Measurements from ENCODE around the gene HNRNPCL1. TPM values are rescaled to one million over a fixed set of nuclear protein-coding genes. Genes with fewer than 3 reads are reported as not detected.
"Not testable (repeated sequence)": the region's sequence is repeated elsewhere in the genome, so short reads cannot be mapped to it uniquely, and the experiment has no call there.

HNRNPCL1 gene
- polyA plus RNA-seq (ENCODE audit: insufficient read length in 4 of 4), result under 1 TPM in 3 of 4 donors, not detected in 1; 0.25 to 0.82 (median 0.44) TPM

DNA sequence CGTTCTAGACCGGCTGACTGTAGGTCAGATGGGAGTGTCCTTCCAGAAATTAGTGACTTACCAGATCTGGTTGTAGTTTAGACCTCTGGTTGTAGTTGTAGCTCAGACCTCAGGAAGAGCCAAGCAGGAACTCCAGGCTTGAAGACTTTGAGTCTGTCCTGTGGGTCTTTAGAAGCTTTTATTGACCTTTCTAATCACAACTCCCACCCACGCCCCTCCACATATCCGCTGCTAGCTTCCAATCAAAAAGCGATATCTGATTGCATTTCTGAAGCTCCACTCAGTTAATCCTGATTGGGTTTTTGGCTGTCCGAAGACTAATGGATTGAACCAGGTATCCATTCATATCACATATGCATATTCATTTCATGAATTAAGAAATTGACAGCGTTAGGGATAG is at the start of gene HNRNPCL1:
Gene HNRNPCL1 (minus strand): TSS at position 101 of the 400 bp plus-strand sequence. CDS start 431 bp downstream, outside the sequence.
- not testable (repeated sequence) for DNase-seq (ENCODE audit: low read depth in 4 of 4, low spot score in 2 of 4)

- DNase-seq (ENCODE audit: low read depth in 4 of 4, low spot score in 2 of 4), result not testable (repeated sequence)
Measured at GRCh38 chr1:12898170-12898569, 49.6 kb upstream of the HNRNPCL1 start, which contains the start of gene PRAMEF10. TSS of gene PRAMEF10 (minus strand) at chr1:12898270. CDS start at chr1:12895847, 2,423 bp downstream.

DNA sequence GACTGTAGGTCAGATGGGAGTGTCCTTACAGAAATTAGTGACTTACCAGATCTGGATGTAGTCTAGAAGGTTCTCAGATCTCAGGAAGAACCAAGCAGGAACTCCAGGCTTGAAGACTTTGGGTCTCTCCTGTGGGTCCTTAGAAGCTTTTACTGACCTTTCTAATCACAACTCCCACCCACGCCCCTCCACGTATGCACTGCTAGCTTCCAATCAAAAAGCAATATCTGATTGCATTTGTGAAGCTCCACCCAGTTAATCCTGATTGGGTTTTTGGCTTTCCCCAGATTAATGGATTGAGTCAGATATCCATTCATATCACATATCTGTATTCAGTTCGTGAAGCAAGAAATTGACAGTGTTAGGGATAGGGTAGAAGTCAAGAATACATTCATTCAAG is 37.6 kb upstream of the HNRNPCL1 start, which contains the start of gene PRAMEF4:
Gene PRAMEF4 (minus strand): TSS at position 101 of the 400 bp plus-strand sequence. CDS start 2,807 bp downstream, outside the sequence.
- DNase-seq (ENCODE audit: low read depth in 4 of 4, low spot score in 2 of 4), result not testable (repeated sequence)

GRCh38 chr1:12878453-12878852 is 29.9 kb upstream of the HNRNPCL1 start:
- DNase-seq (ENCODE audit: low read depth in 4 of 4, low spot score in 2 of 4), result not testable (repeated sequence)

- DNase-seq (ENCODE audit: low read depth in 4 of 4, low spot score in 2 of 4), result not testable (repeated sequence)
Measured at GRCh38 chr1:12863131-12863880, 14.8 kb upstream of the HNRNPCL1 start.

- DNase-seq (ENCODE audit: low read depth in 4 of 4, low spot score in 2 of 4), result not testable (repeated sequence)
Measured at GRCh38 chr1:12856786-12857185, 8.3 kb upstream of the HNRNPCL1 start, which contains the start of gene PRAMEF2. TSS of gene PRAMEF2 (plus strand) at chr1:12857086. CDS start at chr1:12859010, 1,924 bp downstream.

GRCh38 chr1:12851779-12852178 is 3.3 kb upstream of the HNRNPCL1 start:
- DNase-seq (ENCODE audit: low read depth in 4 of 4, low spot score in 2 of 4), result no peak

DNA sequence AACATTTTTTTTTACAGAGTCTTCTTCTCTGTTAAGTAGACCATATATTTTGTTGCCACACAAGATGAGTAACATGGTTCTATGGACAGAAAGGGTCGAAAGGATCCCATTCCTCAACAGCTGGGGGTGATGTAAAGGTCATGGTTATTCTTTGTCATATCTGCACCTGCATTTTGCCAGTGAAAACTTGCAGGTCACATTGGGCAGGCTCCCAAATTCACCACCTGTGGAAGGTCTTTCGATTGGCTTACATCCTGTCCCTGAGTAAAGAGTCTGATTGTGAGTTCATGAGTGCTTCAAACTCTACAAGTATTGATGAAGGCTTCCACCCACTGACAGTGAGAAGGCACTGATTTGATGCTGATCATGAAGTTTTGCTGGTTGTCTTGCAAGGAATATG is 15.3 kb downstream of the HNRNPCL1 start:
- DNase-seq (ENCODE audit: low read depth in 4 of 4, low spot score in 2 of 4), result not testable (repeated sequence)

GRCh38 chr1:12831310-12831709 is 17.2 kb downstream of the HNRNPCL1 start, which contains the start of gene PRAMEF11:
TSS of gene PRAMEF11 (minus strand) at chr1:12831410. CDS start at chr1:12828789, 2,621 bp downstream.
- not testable (repeated sequence) for DNase-seq (ENCODE audit: low read depth in 4 of 4, low spot score in 2 of 4)

- not testable (repeated sequence) for DNase-seq (ENCODE audit: low read depth in 4 of 4, low spot score in 2 of 4)
Measured at GRCh38 chr1:12819061-12819460, 29.5 kb downstream of the HNRNPCL1 start.

DNA sequence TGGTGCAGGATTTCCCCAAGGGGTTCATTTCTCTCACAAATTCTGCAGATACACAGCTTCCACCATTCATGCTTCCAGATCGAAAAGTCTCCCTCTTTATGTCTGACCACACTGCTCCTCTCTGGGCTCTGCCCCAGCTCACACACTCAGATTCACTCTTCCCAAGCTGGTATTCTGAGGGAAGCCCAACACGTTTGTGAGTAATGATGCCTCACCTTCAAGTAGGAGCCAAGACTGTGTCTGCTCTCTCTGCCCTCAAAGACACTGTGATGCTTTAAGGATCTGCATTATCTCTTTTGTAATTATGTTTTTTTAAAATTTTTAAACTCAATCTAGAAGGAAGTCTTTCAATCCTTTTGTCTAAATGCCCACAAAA is 37.1 kb downstream of the HNRNPCL1 start:
- DNase-seq (ENCODE audit: low read depth in 4 of 4, low spot score in 2 of 4), result no peak

DNA sequence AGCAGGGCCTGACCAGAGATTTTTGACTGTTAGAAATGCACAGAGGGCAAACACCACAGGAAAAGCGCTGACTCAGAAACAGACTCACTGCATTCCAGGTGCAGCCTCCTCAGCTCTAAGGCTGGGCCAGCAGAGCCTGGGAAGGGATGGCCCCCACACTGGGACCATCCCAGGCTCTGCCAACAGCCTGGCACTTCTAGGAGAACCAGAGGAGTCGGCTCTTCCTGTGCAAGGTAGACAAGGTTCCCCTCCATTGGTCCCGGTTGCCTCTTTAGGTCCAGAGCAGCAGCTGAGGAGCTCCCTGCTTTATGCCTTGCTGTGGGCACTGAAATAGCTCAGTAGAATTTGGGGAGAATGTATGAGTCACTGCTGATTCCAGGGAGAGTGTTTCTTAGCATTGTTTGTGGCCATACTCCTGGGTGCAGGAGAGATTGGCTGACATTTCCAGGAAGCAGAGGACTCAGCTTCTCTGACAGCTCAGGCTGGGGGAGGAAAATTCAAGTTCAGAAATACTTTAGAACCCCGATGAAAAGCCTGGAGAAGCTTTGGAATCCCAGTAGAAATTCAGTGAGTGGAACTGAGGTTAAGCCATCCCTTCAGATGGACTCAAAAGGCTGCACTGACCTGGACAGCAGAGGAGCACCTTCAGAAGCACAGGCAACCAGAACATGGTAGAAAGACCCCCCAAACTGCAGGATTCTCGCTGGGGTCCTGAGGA is 37.7 kb downstream of the HNRNPCL1 start:
- DNase-seq (ENCODE audit: low read depth in 4 of 4, low spot score in 2 of 4), result no peak

- no peak for DNase-seq (ENCODE audit: low read depth in 4 of 4, low spot score in 2 of 4)
Measured at GRCh38 chr1:12809933-12810332, 38.6 kb downstream of the HNRNPCL1 start.

DNA sequence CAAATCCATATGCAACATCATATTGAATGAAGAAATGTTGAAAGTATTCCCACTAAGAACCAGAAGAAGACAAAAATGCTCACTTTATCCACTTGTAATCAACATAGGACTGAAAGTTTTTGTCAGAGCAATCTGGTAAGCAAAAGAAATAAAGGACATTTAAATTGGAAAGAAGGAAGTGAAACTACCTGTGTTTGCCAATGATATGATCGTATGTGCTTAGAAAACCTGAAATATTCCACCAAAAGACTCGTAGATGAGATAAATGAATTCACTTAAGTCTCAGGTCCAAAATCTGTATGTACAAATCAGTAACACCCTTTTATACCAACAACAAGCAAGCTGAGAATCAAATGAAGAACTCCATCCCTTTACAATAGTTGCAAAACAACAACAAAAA is 48.8 kb downstream of the HNRNPCL1 start:
- DNase-seq (ENCODE audit: low read depth in 4 of 4, low spot score in 2 of 4), result no peak

DNA sequence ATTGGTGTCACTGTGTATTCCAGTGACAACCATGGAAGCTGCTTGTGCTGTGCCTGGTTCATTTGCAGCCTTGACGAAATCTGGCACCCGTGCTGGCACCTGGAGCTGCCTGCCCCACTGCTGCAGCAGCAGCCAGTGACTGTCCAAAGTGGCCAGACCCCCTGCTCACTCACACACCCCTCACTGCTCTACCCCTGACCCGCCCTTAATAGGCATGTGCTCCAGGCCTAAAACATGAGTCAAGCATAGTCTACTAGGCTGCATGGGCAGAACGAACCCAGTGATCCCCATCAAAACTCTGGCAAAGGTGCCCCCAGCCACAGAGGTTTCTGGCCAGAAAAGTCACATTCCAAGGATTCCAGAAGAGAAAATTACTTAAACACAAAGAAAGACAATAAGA is 49.6 kb downstream of the HNRNPCL1 start:
- no peak for DNase-seq (ENCODE audit: low read depth in 4 of 4, low spot score in 2 of 4)

Other genes with a start within 250 kb of the HNRNPCL1 start
- 100 to 1,000 TPM in 1 of 4 donors, 10 to 100 TPM in 3; 74.3 to 101 (median 86.1) TPM for gene DHRS3, start 230.5 kb downstream of the HNRNPCL1 start, polyA plus RNA-seq (ENCODE audit: insufficient read length in 4 of 4)
- gene AADACL4, start 204.6 kb downstream of the HNRNPCL1 start, polyA plus RNA-seq (ENCODE audit: insufficient read length in 4 of 4), result 1 to 10 TPM in 3 of 4 donors, under 1 TPM in 1; 0.97 to 2.4 (median 2.1) TPM
- gene AADACL3, start 132.6 kb downstream of the HNRNPCL1 start, polyA plus RNA-seq (ENCODE audit: insufficient read length in 4 of 4), result not detected
- 1 to 10 TPM in 1 of 4 donors, under 1 TPM in 3; 0.68 to 1.1 (median 0.79) TPM for gene CFAP107, start 102.5 kb downstream of the HNRNPCL1 start, polyA plus RNA-seq (ENCODE audit: insufficient read length in 4 of 4)
- gene PRAMEF12, start 75.0 kb downstream of the HNRNPCL1 start, polyA plus RNA-seq (ENCODE audit: insufficient read length in 4 of 4), result not detected
- not detected for gene PRAMEF1, start 57.3 kb downstream of the HNRNPCL1 start, polyA plus RNA-seq (ENCODE audit: insufficient read length in 4 of 4)
- not detected for gene PRAMEF11, start 17.3 kb downstream of the HNRNPCL1 start, polyA plus RNA-seq (ENCODE audit: insufficient read length in 4 of 4)
- gene PRAMEF2, start 8.4 kb upstream of the HNRNPCL1 start, polyA plus RNA-seq (ENCODE audit: insufficient read length in 4 of 4), result not detected
- not detected for gene PRAMEF4, start 37.5 kb upstream of the HNRNPCL1 start, polyA plus RNA-seq (ENCODE audit: insufficient read length in 4 of 4)
- gene PRAMEF10, start 49.5 kb upstream of the HNRNPCL1 start, polyA plus RNA-seq (ENCODE audit: insufficient read length in 4 of 4), result not detected
- not detected for gene PRAMEF7, start 67.9 kb upstream of the HNRNPCL1 start, polyA plus RNA-seq (ENCODE audit: insufficient read length in 4 of 4)
- gene PRAMEF6, start 98.9 kb upstream of the HNRNPCL1 start, polyA plus RNA-seq (ENCODE audit: insufficient read length in 4 of 4), result not detected
- gene PRAMEF27, start 207.9 kb upstream of the HNRNPCL1 start, polyA plus RNA-seq (ENCODE audit: insufficient read length in 4 of 4), result not detected
- gene HNRNPCL3, start 212.0 kb upstream of the HNRNPCL1 start, polyA plus RNA-seq (ENCODE audit: insufficient read length in 4 of 4), result not detected
- not detected for gene PRAMEF25, start 222.1 kb upstream of the HNRNPCL1 start, polyA plus RNA-seq (ENCODE audit: insufficient read length in 4 of 4)